ENCODE measurements around the gene MAP2K7. TPM values are rescaled to one million over a fixed set of nuclear protein-coding genes. Genes with fewer than 3 reads are reported as not detected.

Gene MAP2K7
- total and polyA plus RNA-seq, 2 of the 4 experiments (the other 2 are of a cell fraction): 4.1 to 15.6 TPM

- H2AK5ac ChIP-seq (ENCODE audit: low read depth, low read length): peak overlapping the region; percentile 65
- ATAC-seq (ENCODE audit: low read depth) (peak; percentile 23; the same call in 1 of the 2 replicates), DNase-seq (no peak)
- no peaks in the 10 kb centered on the region for H3K27me3 ChIP-seq (ENCODE audit: control insufficient read depth, insufficient read depth, low read length)
- H3K9ac ChIP-seq (ENCODE audit: low read depth, low read length): peak overlapping the region; percentile 95
- ChIA-PET POLR2A (ENCODE audit: unreplicated experiment) (no interaction called here), CTCF (interaction anchor here (0.6 to 1.9 kb wide), 5 partner anchors 12 to 309 kb away, joined by 3 to 6 read pairs (median 5); no protein-coding TSS in a partner anchor)
- in situ Hi-C loops (cut with MboI; ENCODE audit: low sequenced_read_pairs) (loop anchor here (5.0 kb wide), 1 partner anchor 309 kb away; no protein-coding TSS in a partner anchor), intact Hi-C loops (cut with micrococcal nuclease) (loop anchor here (2.0 kb wide), 1 partner anchor 60 kb away; no protein-coding TSS in a partner anchor), dilution Hi-C loops (cut with HindIII; ENCODE audit: low sequenced_read_pairs, unreplicated experiment) (no loop called here)
- peak overlapping the region; percentile 91 for H3K23ac ChIP-seq (ENCODE audit: low read depth, low read length)
- BruUV-seq (replicated peaks): no TSS peak
- peak overlapping the region; percentile 76 to 86 for H4K8ac ChIP-seq (ENCODE audit: low read depth in 2 of 2, low read length in 2 of 2)
- H2AK9ac ChIP-seq (replicated peaks; ENCODE audit: low read depth, low read length, poor library complexity): peak overlapping the region; percentile 94
- H3K79me1 ChIP-seq (ENCODE audit: low read depth in 1 of 2, low read length in 2 of 2): peaks cover 11 to 40% of the 10 kb centered on the region in 2 experiments; a peak in 3 of 4 replicates
- no peak overlapping the region for H2BK15ac ChIP-seq (ENCODE audit: low read depth, low read length)
- H3K4me1 ChIP-seq (ENCODE audit: control insufficient read depth, insufficient read depth, low read length): no peaks in the 10 kb centered on the region
- 0% methylated on average over 10 of the region's 33 CpGs; no CpG with 5 or more reads in 1 of the 2 experiments for WGBS, 2 experiments (ENCODE audit: extremely low coverage in 2 of 2, insufficient read length in 1 of 2)
- no peak overlapping the region for H2BK20ac ChIP-seq (ENCODE audit: low read depth, low read length)
- peak overlapping the region; percentile 0; the same call in 1 of the 2 replicates for H3K18ac ChIP-seq (ENCODE audit: low read depth, low read length)
- H3K4me3 ChIP-seq (ENCODE audit: insufficient read depth, low read depth, low read length): peak overlapping the region; percentile 61
- peak overlapping the region; percentile 77 for H4K91ac ChIP-seq (ENCODE audit: insufficient read depth, low read depth, low read length)
- peaks cover 4% of the 10 kb centered on the region; the same call in 1 of the 2 replicates for H3K9me1 ChIP-seq (ENCODE audit: insufficient read depth, low read length)
- no peaks in the 10 kb centered on the region for H3K9me3 ChIP-seq (ENCODE audit: control insufficient read depth, insufficient read depth, low read length)
- peak overlapping the region; percentile 79 for H3K4me2 ChIP-seq (ENCODE audit: low read depth, low read length)
- peak overlapping the region; percentile 80 for H3K27ac ChIP-seq (ENCODE audit: insufficient read depth, low read length)
- H3K36me3 ChIP-seq (ENCODE audit: control insufficient read depth, insufficient read depth, low read length): peaks cover 14% of the 10 kb centered on the region
- peak overlapping the region; percentile 27 for H4K5ac ChIP-seq (ENCODE audit: low read depth, low read length)
- peak overlapping the region; percentile 97 for H2AFZ ChIP-seq (replicated peaks; ENCODE audit: low read length, poor library complexity)
- peak overlapping the region; percentile 88 for H3K4ac ChIP-seq (ENCODE audit: low read depth, low read length)
- peak overlapping the region; percentile 28 for H2BK5ac ChIP-seq (ENCODE audit: low read depth, low read length, poor library complexity, severe bottlenecking)
- peak overlapping the region; percentile 89 for H3K56ac ChIP-seq (ENCODE audit: extremely low read depth, insufficient read depth, low read length)
- peak overlapping the region; percentile 96 for H3K14ac ChIP-seq (replicated peaks; ENCODE audit: low read depth, low read length)
- H4K20me1 ChIP-seq (ENCODE audit: insufficient read depth, low read length): no peaks in the 10 kb centered on the region
- TF ChIP-seq FOS (IDR thresholded peaks at IDR 0.05; ENCODE audit: low read depth, low read length): no peak
- TF ChIP-seq RCOR1 (IDR thresholded peaks at IDR 0.05; ENCODE audit: insufficient replicate concordance, low read length): no peak
- TF ChIP-seq USF2 (IDR thresholded peaks at IDR 0.05; ENCODE audit: low read depth, low read length): no peak
- no peak for TF ChIP-seq BHLHE40 (IDR thresholded peaks at IDR 0.05; ENCODE audit: low read depth, low read length)
- no peak for TF ChIP-seq RFX5 (IDR thresholded peaks at IDR 0.05; ENCODE audit: low read depth, low read length)
- TF ChIP-seq POLR2A (IDR thresholded peaks at IDR 0.05; ENCODE audit: low read depth, low read length): no peak
- TF ChIP-seq SMC3 (IDR thresholded peaks at IDR 0.05; ENCODE audit: low read depth, low read length): no peak
- TF ChIP-seq CHD1 (IDR thresholded peaks at IDR 0.05; ENCODE audit: low read depth, low read length): no peak
- H2BK120ac ChIP-seq (ENCODE audit: low read depth, low read length): peak overlapping the region; percentile 13; the same call in 1 of the 2 replicates
These were observed 39.3 kb downstream of the MAP2K7 start for GRCh38 chr19:7942981-7943443.
